ENCODE results near the gene FOXN1.

- TF ChIP-seq, protein P1, sequence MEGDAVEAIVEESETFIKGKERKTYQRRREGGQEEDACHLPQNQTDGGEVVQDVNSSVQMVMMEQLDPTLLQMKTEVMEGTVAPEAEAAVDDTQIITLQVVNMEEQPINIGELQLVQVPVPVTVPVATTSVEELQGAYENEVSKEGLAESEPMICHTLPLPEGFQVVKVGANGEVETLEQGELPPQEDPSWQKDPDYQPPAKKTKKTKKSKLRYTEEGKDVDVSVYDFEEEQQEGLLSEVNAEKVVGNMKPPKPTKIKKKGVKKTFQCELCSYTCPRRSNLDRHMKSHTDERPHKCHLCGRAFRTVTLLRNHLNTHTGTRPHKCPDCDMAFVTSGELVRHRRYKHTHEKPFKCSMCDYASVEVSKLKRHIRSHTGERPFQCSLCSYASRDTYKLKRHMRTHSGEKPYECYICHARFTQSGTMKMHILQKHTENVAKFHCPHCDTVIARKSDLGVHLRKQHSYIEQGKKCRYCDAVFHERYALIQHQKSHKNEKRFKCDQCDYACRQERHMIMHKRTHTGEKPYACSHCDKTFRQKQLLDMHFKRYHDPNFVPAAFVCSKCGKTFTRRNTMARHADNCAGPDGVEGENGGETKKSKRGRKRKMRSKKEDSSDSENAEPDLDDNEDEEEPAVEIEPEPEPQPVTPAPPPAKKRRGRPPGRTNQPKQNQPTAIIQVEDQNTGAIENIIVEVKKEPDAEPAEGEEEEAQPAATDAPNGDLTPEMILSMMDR (conservative IDR thresholded peaks at IDR 0.05; ENCODE audit: low read length), result no peak
- TF ChIP-seq EZH2phosphoT487 (IDR thresholded peaks at IDR 0.05; ENCODE audit: borderline replicate concordance), result no peak
Observed at GRCh38 chr17:28520687-28521086, 14.5 kb downstream of the FOXN1 start.

Data from Loucy (cell line).